Measurements from ENCODE around the gene LCN1. TPM values are rescaled to one million over a fixed set of nuclear protein-coding genes. Genes with fewer than 3 reads are reported as not detected.

The LCN1 gene
- total and polyA plus RNA-seq, 4 donors, result not detected

DNA sequence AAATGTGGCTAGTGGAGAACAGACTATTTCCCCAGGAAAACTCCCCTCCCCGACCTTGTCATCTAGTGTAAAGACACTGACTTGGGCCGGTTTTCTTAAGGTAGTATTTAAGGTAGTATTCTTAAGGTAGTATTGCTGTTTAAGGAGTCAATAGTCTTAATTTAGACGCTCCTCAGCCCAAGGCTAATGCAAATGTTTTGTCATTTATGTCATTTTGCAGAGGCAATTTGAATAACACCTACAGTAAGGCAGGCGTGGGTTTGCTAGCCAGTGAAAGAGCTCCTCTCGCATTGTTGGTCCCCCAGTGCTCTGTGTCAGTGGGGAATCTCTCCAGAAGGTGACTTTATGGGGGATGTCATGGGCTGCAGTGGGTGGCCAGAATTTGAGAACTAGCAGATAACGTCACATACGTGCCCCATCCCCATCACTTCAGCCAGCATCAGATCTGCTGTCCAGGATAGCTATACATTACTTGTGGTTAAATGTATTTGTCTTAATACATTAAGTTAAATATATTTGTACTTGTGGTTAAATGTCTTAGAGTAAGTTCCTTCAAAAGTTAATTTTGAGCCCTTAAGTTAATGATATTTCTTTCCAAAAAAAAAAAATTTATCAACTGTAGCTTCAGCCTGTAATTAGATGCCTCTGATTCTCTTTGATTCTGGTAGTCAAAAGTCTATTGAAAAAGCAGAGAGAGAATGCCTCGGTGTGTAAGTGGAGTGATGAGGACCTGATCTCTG, 39.1 kb upstream of the LCN1 start (continued):
- no peak for TF ChIP-seq CTCF (IDR thresholded peaks at IDR 0.05; ENCODE audit: low read depth, low read length, missing input control)
- TF ChIP-seq JUND (IDR thresholded peaks at IDR 0.05), result no peak
- no peak for TF ChIP-seq HNF4A (conservative IDR thresholded peaks at IDR 0.05)
- no peak for TF ChIP-seq RXRA (IDR thresholded peaks at IDR 0.05)
- TF ChIP-seq FOXA1 (IDR thresholded peaks at IDR 0.05), result no peak
- no peak for TF ChIP-seq TAF1 (conservative IDR thresholded peaks at IDR 0.05)

DNA sequence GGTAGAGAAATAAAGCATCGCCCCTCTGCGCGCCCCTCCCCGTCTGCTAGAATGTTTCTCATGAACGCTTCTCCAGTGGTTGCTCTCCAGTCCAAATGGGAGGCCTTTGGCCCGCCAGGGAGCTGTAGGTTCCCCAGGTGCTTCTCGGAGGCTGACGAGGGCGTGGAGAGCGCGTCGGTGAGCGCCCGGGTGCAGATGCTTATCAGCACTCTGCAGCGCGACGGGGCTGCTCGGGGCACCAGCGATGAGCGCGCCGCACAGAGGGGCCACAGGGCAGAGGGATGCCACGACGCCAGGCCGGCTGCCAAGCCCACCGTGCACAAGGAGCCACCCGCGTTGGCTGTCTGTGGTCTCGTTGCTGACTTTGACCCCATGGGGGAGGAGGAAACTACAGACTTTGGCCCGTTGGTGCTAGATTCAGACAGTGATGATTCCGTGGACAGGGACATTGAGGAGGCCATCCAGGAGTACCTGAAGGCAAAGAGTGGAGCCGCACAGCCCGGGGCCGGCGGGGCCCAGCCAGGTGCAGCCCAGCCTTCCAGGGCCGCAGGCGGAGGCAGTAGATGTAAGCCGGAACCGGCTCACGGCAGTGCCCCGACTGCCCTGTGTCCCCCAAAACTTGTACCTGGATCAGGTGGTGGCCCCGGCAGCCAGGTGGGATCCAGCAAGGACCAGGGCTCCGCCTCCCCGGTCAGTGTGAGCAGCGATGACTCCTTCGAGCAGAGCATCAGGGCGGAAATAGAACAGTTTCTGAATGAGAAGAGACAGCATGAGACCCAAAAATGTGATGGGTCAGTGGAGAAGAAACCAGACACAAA, 36.6 kb upstream of the LCN1 start:
- Histone ChIP-seq H3K9ac (ENCODE audit: low read depth in 1 of 2, low read length in 2 of 2) (no peak overlapping the region), H3K9me3 (ENCODE audit: control insufficient read depth in 4 of 4, low read length in 3 of 4) (no peaks in the 10 kb centered on the region), H3K36me3 (ENCODE audit: control insufficient read depth in 4 of 4, insufficient read depth in 3 of 4, low read depth in 1 of 4, low read length in 3 of 4) (peaks cover 2 to 32% (median 10%) of the 10 kb centered on the region in 4 donors), H3K27ac (ENCODE audit: low read depth in 1 of 2, low read length in 2 of 2) (no peak overlapping the region), H3K4me1 (ENCODE audit: control insufficient read depth in 4 of 4, insufficient read depth in 4 of 4, low read length in 3 of 4) (peaks cover 7 to 35% (median 20%) of the 10 kb centered on the region in 4 donors), H3K27me3 (ENCODE audit: control insufficient read depth in 4 of 4, insufficient read depth in 4 of 4, low read length in 3 of 4) (no peaks in the 10 kb centered on the region), H3K4me3 (ENCODE audit: low read depth in 1 of 3, low read length in 3 of 3) (no peak overlapping the region)
- no peak for DNase-seq (ENCODE audit: low spot score)
- TF ChIP-seq SP1 (IDR thresholded peaks at IDR 0.05), result no peak
- TF ChIP-seq, protein P1, sequence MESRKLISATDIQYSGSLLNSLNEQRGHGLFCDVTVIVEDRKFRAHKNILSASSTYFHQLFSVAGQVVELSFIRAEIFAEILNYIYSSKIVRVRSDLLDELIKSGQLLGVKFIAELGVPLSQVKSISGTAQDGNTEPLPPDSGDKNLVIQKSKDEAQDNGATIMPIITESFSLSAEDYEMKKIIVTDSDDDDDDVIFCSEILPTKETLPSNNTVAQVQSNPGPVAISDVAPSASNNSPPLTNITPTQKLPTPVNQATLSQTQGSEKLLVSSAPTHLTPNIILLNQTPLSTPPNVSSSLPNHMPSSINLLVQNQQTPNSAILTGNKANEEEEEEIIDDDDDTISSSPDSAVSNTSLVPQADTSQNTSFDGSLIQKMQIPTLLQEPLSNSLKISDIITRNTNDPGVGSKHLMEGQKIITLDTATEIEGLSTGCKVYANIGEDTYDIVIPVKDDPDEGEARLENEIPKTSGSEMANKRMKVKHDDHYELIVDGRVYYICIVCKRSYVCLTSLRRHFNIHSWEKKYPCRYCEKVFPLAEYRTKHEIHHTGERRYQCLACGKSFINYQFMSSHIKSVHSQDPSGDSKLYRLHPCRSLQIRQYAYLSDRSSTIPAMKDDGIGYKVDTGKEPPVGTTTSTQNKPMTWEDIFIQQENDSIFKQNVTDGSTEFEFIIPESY (IDR thresholded peaks at IDR 0.05), result no peak
- no peak for TF ChIP-seq CTCF (IDR thresholded peaks at IDR 0.05; ENCODE audit: low read depth, low read length, missing input control)
- no peak for TF ChIP-seq TAF1 (conservative IDR thresholded peaks at IDR 0.05)
- no peak for TF ChIP-seq YY1 (IDR thresholded peaks at IDR 0.05)
- TF ChIP-seq HNF4G (IDR thresholded peaks at IDR 0.05), result no peak
- TF ChIP-seq, protein P2, sequence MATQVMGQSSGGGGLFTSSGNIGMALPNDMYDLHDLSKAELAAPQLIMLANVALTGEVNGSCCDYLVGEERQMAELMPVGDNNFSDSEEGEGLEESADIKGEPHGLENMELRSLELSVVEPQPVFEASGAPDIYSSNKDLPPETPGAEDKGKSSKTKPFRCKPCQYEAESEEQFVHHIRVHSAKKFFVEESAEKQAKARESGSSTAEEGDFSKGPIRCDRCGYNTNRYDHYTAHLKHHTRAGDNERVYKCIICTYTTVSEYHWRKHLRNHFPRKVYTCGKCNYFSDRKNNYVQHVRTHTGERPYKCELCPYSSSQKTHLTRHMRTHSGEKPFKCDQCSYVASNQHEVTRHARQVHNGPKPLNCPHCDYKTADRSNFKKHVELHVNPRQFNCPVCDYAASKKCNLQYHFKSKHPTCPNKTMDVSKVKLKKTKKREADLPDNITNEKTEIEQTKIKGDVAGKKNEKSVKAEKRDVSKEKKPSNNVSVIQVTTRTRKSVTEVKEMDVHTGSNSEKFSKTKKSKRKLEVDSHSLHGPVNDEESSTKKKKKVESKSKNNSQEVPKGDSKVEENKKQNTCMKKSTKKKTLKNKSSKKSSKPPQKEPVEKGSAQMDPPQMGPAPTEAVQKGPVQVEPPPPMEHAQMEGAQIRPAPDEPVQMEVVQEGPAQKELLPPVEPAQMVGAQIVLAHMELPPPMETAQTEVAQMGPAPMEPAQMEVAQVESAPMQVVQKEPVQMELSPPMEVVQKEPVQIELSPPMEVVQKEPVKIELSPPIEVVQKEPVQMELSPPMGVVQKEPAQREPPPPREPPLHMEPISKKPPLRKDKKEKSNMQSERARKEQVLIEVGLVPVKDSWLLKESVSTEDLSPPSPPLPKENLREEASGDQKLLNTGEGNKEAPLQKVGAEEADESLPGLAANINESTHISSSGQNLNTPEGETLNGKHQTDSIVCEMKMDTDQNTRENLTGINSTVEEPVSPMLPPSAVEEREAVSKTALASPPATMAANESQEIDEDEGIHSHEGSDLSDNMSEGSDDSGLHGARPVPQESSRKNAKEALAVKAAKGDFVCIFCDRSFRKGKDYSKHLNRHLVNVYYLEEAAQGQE (IDR thresholded peaks at IDR 0.05), result no peak
- TF ChIP-seq, protein P3, sequence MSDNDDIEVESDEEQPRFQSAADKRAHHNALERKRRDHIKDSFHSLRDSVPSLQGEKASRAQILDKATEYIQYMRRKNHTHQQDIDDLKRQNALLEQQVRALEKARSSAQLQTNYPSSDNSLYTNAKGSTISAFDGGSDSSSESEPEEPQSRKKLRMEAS (IDR thresholded peaks at IDR 0.05), result no peak
- no peak for TF ChIP-seq JUND (IDR thresholded peaks at IDR 0.05)
- TF ChIP-seq HNF4A (conservative IDR thresholded peaks at IDR 0.05), result no peak
- TF ChIP-seq RAD21 (IDR thresholded peaks at IDR 0.05), result no peak
- TF ChIP-seq FOXA2 (IDR thresholded peaks at IDR 0.05), result no peak
- no peak for TF ChIP-seq EGR1 (IDR thresholded peaks at IDR 0.05; ENCODE audit: low read depth in 2 of 2)
- no peak for TF ChIP-seq FOXA1 (IDR thresholded peaks at IDR 0.05)
- TF ChIP-seq RXRA (IDR thresholded peaks at IDR 0.05), result no peak
- no peak for TF ChIP-seq NR2F2 (IDR thresholded peaks at IDR 0.05)
- no peak for TF ChIP-seq GABPA (IDR thresholded peaks at IDR 0.05 in 1 of 2, conservative IDR thresholded peaks at IDR 0.05 in 1 of 2)
- 89% methylated on average over 47 of the region's 47 CpGs for WGBS
